Lower leg skin (tissue), 4 donors: Measurements from ENCODE around the gene AGBL1. TPM values are rescaled to one million over a fixed set of nuclear protein-coding genes. Genes with fewer than 3 reads are reported as not detected.
"Not testable (repeated sequence)": the region's sequence is repeated elsewhere in the genome, so short reads cannot be mapped to it uniquely, and the experiment has no call there.

Experiments used
- DNase-seq, 2 donors: peaks; one replicate each; pipeline ENCODE4 v3.0.0-alpha.2; 2019; ENCODE audit warnings: low spot score in 2 of 2
- H3K4me3 ChIP-seq: fragments of 200-600 bp; sonication (generic); 2 replicates; pipeline ENCODE4 v1.5.1; 2017; ENCODE audit warnings: mild to moderate bottlenecking, low read depth; ENCODE audit not compliant: poor library complexity, severe bottlenecking
- CTCF ChIP-seq, 3 donors: fragments of 450-650 bp; IDR thresholded peaks; one replicate each; pipeline ENCODE4 v1.5.1; 2016; ENCODE audit warnings: antibody characterized with exemption in 3 of 3, mild to moderate bottlenecking in 3 of 3, moderate library complexity in 2 of 3
- POLR2A ChIP-seq, 2 donors: fragments of 450-650 bp; IDR thresholded peaks; one replicate each; pipeline ENCODE4 v1.6.1; 2016 to 2017; ENCODE audit warnings: antibody characterized with exemption in 2 of 2, mild to moderate bottlenecking in 1 of 2, moderate library complexity in 1 of 2
- WGBS, 2 donors: methylation state at CpG; one replicate each; pipeline ENCODE4 v1.1.5; 2018; 5-methylcytosine and 5-hydroxymethylcytosine counted together
- intact Hi-C: fragments of 100-400 bp; cut with DNase I; formaldehyde crosslinking; loops from one replicate; pipeline ENCODE4 v1.15.0; 2023; ENCODE audit warnings: low total_unique reads
- total RNA-seq, 4 donors: library from RNA; depleted of rRNA; stranded (reverse); fragments of >200 nt; gene quantifications; one replicate each; pipeline ENCODE4 v1.1.0, GENCODE V29; 2016

The AGBL1 gene
- total RNA-seq, 4 donors from 2014 or later = 0.13 to 0.91 TPM; not detected in 2

DNA sequence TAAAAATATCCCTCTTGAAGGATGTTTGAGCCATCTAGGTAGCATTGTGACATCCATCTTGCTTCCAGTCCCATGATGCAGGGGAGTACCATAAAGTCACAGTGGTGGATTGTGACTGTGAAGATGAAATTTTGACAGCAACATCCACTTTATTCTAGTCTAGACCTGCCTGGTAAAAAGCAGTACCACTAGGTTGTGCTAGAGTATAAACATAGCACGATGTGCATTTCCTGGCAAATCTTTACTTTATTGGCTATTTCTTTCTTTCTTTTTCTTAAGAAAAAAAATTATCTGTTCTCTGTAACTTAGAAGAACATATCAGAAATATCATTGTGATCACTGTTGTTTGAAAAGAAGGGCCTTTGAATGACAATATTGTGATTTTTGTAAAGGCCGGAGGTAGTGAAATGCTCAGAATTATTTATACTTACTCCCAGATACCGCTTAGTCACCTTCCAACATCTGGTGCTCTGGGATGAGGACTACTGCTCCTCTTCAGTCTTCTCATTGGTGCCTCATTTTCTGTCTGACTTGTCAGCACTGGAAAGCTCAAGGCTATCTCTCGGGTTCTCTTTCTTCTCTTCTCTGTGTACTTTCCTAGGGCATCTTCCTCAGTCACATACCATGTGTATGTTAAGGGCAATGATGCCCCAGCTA lies 35.6 kb downstream of the AGBL1 start:
- no peak for TF ChIP-seq CTCF (IDR thresholded peaks at IDR 0.05)
- TF ChIP-seq POLR2A (IDR thresholded peaks at IDR 0.05) = no peak
- WGBS, 2 donors = 56% methylated on average over 4 of the region's 4 CpGs
- intact Hi-C loops = no loop called here
- no peak overlapping the region for H3K4me3 ChIP-seq
- no peak for DNase-seq

DNA sequence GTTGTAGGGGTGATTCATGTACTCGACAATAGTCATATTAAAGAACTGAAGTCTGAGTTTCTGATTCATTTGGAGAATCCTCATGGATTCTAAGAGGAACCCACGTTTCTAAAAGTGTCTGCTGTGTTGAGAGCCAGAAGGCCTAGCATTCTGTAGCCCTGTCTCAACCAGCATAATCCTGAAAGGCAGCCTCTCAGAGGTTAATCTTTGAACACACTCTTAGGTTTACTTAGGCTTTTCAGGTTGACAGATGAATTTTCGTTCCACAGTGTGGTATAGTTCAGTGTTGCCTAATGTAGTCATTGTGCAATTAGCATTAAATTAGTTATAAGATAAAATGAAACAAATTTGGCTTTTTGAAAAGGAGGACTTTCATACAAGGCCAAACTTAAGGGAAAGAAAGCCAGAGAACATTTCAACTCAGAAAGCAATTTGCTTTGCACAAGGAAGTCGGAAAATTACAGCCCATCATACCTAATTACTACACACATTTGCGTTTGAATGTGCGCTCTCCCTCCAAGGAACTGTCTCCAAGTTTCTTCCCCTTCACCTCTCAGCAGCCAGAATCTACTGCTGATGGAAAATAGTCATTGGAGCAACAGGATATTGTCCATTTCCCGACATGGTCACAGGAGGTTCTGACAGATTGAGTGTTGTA lies 42.0 kb downstream of the AGBL1 start:
- no peak for DNase-seq
- TF ChIP-seq POLR2A (IDR thresholded peaks at IDR 0.05) = no peak
- TF ChIP-seq CTCF (IDR thresholded peaks at IDR 0.05) = no peak
- WGBS, 2 donors = 62 to 64% methylated on average over 7 of the region's 7 CpGs
- intact Hi-C loops = no loop called here
- no peak overlapping the region for H3K4me3 ChIP-seq

GRCh38 chr15:86122691-86123391 lies 43.2 kb downstream of the AGBL1 start:
- 69 to 78% methylated on average over 3 of the region's 3 CpGs for WGBS, 2 donors
- intact Hi-C loops, DNase-seq, H3K4me3 ChIP-seq: not testable (repeated sequence)

- 59 to 85% methylated on average over 3 of the region's 3 CpGs for WGBS, 2 donors
- DNase-seq = no peak
- TF ChIP-seq POLR2A (IDR thresholded peaks at IDR 0.05) (no peak), CTCF (IDR thresholded peaks at IDR 0.05) (no peak)
- H3K4me3 ChIP-seq = no peak overlapping the region
- intact Hi-C loops = no loop called here
Observed at GRCh38 chr15:86125775-86126174, 46.1 kb downstream of the AGBL1 start.

DNA sequence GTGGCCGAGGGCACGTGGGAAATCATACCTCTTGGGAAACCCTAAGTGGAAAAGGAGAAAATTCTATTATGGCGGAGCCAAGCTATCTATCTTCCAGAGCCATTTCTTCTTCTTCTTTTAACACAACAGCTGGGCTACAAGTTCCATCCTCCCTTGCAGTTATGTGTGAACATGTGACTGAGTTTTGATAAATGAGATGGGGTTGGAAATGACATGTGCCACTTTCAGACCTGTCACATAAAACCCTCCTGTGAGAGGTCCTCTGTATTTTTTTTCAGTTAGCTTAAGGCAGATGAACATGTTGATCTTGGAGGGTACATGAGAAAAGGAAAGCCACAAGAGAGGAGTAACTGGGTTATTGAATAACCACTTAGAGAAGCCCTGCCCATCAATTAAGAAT lies 47.9 kb downstream of the AGBL1 start:
- WGBS, 2 donors = 89% methylated on average over 3 of the region's 3 CpGs
- TF ChIP-seq POLR2A (IDR thresholded peaks at IDR 0.05) (no peak), CTCF (IDR thresholded peaks at IDR 0.05) (no peak)
- intact Hi-C loops = no loop called here
- DNase-seq = no peak
- no peak overlapping the region for H3K4me3 ChIP-seq

DNA sequence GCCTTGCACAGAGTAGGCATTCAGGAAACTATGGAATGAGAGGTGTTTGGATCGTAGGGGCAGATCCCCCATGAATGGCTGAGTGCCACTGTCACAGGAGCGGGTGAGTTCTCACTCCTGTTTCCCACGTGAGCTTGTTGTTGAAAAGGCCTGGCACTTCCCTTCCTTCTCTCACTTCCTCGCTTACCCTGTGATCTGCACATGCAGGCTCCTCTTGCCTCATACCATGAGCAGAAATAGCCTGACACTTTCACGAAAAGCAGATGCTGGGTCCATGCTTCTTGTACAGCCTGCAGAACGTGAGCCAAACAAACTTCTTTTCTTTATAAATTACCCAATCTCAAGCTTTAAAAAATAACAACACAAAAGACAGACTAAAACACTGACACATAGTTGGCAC lies 55.4 kb downstream of the AGBL1 start:
- peak in 1 of 2 donors; percentile 22 for DNase-seq
- no peak overlapping the region for H3K4me3 ChIP-seq
- TF ChIP-seq POLR2A (IDR thresholded peaks at IDR 0.05) (no peak), CTCF (IDR thresholded peaks at IDR 0.05) (no peak)
- 51 to 60% methylated on average over 6 of the region's 6 CpGs for WGBS, 2 donors
- intact Hi-C loops = no loop called here
